Endothelial cell of umbilical vein (primary cell): ENCODE data around the gene LCT. TPM values are rescaled to one million over a fixed set of nuclear protein-coding genes. Genes with fewer than 3 reads are reported as not detected.
A peak's percentile ranks its signal among the peaks of the same experiment; 100 is the strongest.

ENCODE experiments used
- BruUV-seq: library from RNA; stranded (reverse); fragments of 400-500 nt; replicated peaks from 2 replicates; lab custom pipeline; 2021; lab: Mats Ljungman, UMichigan
- CTCF ChIA-PET: fragments of 300-600, 350-600 bp; sonication (Branson Sonifier 250); formaldehyde crosslinking; loops from one replicate; lab custom pipeline; 2021; ENCODE audit warnings: antibody characterized with exemption, inconsistent platforms; lab: Charles Lee
- POLR2A ChIA-PET: fragments of 300-600, 350-600 bp; sonication (Branson Sonifier 250); formaldehyde crosslinking; loops from one replicate; lab custom pipeline; 2021; ENCODE audit warnings: antibody characterized with exemption, inconsistent platforms; lab: Charles Lee
- DNase-seq: peaks from one replicate; pipeline ENCODE4 v3.0.0-alpha.2; 2011; ENCODE audit warnings: low read depth, low spot score
- FAIRE-seq: peaks from 2 replicates; lab custom pipeline; 2011; peaks lifted over from hg19 to GRCh38; lab: Jason Lieb, UNC
- H2AFZ ChIP-seq: 2 replicates; pipeline ENCODE4 v1.6.0; 2012; ENCODE audit warnings: low read depth, low read length, control low read depth, inconsistent platforms
- H3K27ac ChIP-seq: 2 replicates; pipeline ENCODE4 v1.5.1; 2011; ENCODE audit warnings: low read depth, mild to moderate bottlenecking, control low read depth, low read length, moderate library complexity; ENCODE audit not compliant: insufficient read depth
- H3K27me3 ChIP-seq, 2 experiments: 2 replicates each; pipeline versions ENCODE4 v1.6.0 to v1.6.1; 2011; ENCODE audit warnings: low read length in 2 of 2, mixed read lengths in 1 of 2; ENCODE audit not compliant: control insufficient read depth in 2 of 2, insufficient read depth in 2 of 2
- H3K36me3 ChIP-seq, 2 experiments: 2 replicates in 1 of 2; 3 replicates in 1 of 2; pipeline ENCODE4 v1.5.1; 2011; ENCODE audit warnings: low read length in 2 of 2, mild to moderate bottlenecking in 1 of 2, moderate library complexity in 1 of 2; ENCODE audit not compliant: control insufficient read depth in 2 of 2, insufficient read depth in 2 of 2; ENCODE audit errors: extremely low read depth in 1 of 2
- H3K4me1 ChIP-seq: 3 replicates; pipeline ENCODE4 v1.5.1; 2011; ENCODE audit warnings: mild to moderate bottlenecking, low read length; ENCODE audit not compliant: control insufficient read depth, insufficient read depth; ENCODE audit errors: extremely low read depth
- H3K4me2 ChIP-seq: 2 replicates; pipeline ENCODE4 v1.6.1; 2011; ENCODE audit warnings: low read length, control low read depth, mixed read lengths; ENCODE audit not compliant: insufficient read depth
- H3K4me3 ChIP-seq, 3 experiments: fragments of 200-600 bp in 1 of 3; sonication (generic), shearing (Covaris generic) in 1 of 3; replicated peaks in 1 of 3; 2 replicates each; pipeline ENCODE4 v1.5.1; 2011 to 2016; ENCODE audit warnings: control low read depth in 3 of 3, low read length in 3 of 3, mild to moderate bottlenecking in 2 of 3, inconsistent platforms in 1 of 3, low read depth in 1 of 3, moderate library complexity in 1 of 3; ENCODE audit not compliant: insufficient read depth in 1 of 3
- H3K79me2 ChIP-seq: 2 replicates; pipeline ENCODE4 v1.6.0; 2012; ENCODE audit warnings: low read length, inconsistent platforms; ENCODE audit not compliant: control insufficient read depth, insufficient read depth
- H3K9ac ChIP-seq: replicated peaks from 2 replicates; pipeline ENCODE3; 2011; ENCODE audit warnings: low read length, control low read depth; ENCODE audit not compliant: insufficient read depth; ENCODE audit errors: extremely low read depth
- H3K9me1 ChIP-seq: replicated peaks from 3 replicates; pipeline ENCODE4 v1.6.0; 2011; ENCODE audit warnings: mild to moderate bottlenecking, low read length; ENCODE audit not compliant: control insufficient read depth, insufficient read depth; ENCODE audit errors: extremely low read depth
- H3K9me3 ChIP-seq: replicated peaks from 2 replicates; pipeline ENCODE4 v1.5.1; 2012; ENCODE audit warnings: low read length, inconsistent platforms; ENCODE audit not compliant: control insufficient read depth, insufficient read depth
- H4K20me1 ChIP-seq: replicated peaks from 2 replicates; pipeline ENCODE3; 2011; ENCODE audit warnings: mild to moderate bottlenecking, low read length; ENCODE audit not compliant: control insufficient read depth, insufficient read depth; ENCODE audit errors: extremely low read depth
- CTCF ChIP-seq, 2 donors: IDR thresholded peaks; 1 replicate in 1 of 2; 2 replicates in 1 of 2; pipeline ENCODE4 v1.5.1; 2011; ENCODE audit warnings: low read length in 2 of 2, mild to moderate bottlenecking in 2 of 2, moderate library complexity in 2 of 2, control low read depth in 1 of 2, inconsistent platforms in 1 of 2, low read depth in 1 of 2; ENCODE audit not compliant: insufficient read depth in 1 of 2; ENCODE audit errors: extremely low read depth in 1 of 2
- EZH2 ChIP-seq: IDR thresholded peaks from 2 replicates; pipeline ENCODE4 v1.6.1; 2012; ENCODE audit warnings: borderline replicate concordance, low read depth, mild to moderate bottlenecking, moderate library complexity, low read length, inconsistent platforms; ENCODE audit not compliant: severe bottlenecking
- FOS ChIP-seq: IDR thresholded peaks from 2 replicates; pipeline ENCODE4 v1.6.1; 2011; ENCODE audit warnings: mild to moderate bottlenecking, low read length, moderate library complexity, borderline replicate concordance; ENCODE audit not compliant: insufficient read depth
- GATA2 ChIP-seq: IDR thresholded peaks from 2 replicates; pipeline ENCODE4 v1.7.0; 2011; ENCODE audit warnings: low read depth, mild to moderate bottlenecking, moderate library complexity, mixed read lengths, low read length; ENCODE audit not compliant: insufficient read length, insufficient read depth
- JUN ChIP-seq: IDR thresholded peaks from 2 replicates; pipeline ENCODE4 v1.6.1; 2011; ENCODE audit warnings: borderline replicate concordance, low read depth; ENCODE audit not compliant: insufficient read length, insufficient read depth
- MAX ChIP-seq: IDR thresholded peaks from 2 replicates; pipeline ENCODE4 v1.6.1; 2011; ENCODE audit not compliant: insufficient read depth, insufficient read length
- MYC ChIP-seq: IDR thresholded peaks from one replicate; pipeline ENCODE4 v1.6.1; 2011; ENCODE audit warnings: mild to moderate bottlenecking, low read depth, low read length
- POLR2A ChIP-seq: IDR thresholded peaks from 2 replicates; pipeline ENCODE4 v1.6.1; 2012; ENCODE audit warnings: low read depth, mild to moderate bottlenecking, control low read depth, low read length
- POLR2AphosphoS5 ChIP-seq: IDR thresholded peaks from 2 replicates; pipeline ENCODE4 v1.6.1; 2012; ENCODE audit warnings: low read depth, mild to moderate bottlenecking, control low read depth, low read length, moderate library complexity; ENCODE audit not compliant: insufficient read depth
- dilution Hi-C: fragments of 300-500 bp; cut with MboI; formaldehyde crosslinking; loops from one replicate; pipeline ENCODE4 v1.15.0; 2019; ENCODE audit warnings: low sequenced_read_pairs; ENCODE audit not compliant: extremely low pct_ligation_motif_present
- intact Hi-C: fragments of 100-400 bp; cut with micrococcal nuclease; formaldehyde crosslinking; loops from one replicate; pipeline ENCODE4 v1.10.0; 2022
- polyA plus RNA-seq, 4 experiments: library from polyadenylated mRNA; depleted of rRNA in 3 of 4; stranded (reverse) in 3 of 4; unstranded in 1 of 4; fragments of >200 nt; gene quantifications; 2 replicates each; pipeline versions ENCODE4 v1.2.1 to v1.2.3, GENCODE V29; 2011 to 2012; ENCODE audit warnings: missing spikeins in 1 of 4
- total RNA-seq: library from RNA; stranded (reverse); gene quantifications from 2 replicates; pipeline ENCODE4 v1.2.3, GENCODE V29; 2021

Gene LCT
- total and polyA plus RNA-seq, 2 donors (not counting 3 experiments of a cell fraction or from before 2014, with no cell fraction given) = 0.07 TPM; not detected in 1

- dilution Hi-C loops = no loop called here
- intact Hi-C loops = loop anchor here (1.0 to 5.0 kb wide), 4 partner anchors 56 to 823 kb away; partner anchors contain the start of genes CCNT2, MCM6, R3HDM1 and ZRANB3
- H3K9ac ChIP-seq = peak within 1 kb of the TSS; percentile 93
- H3K4me1 ChIP-seq = peaks cover 29% of the 10 kb centered on the region
- peaks cover 50% of the 10 kb centered on the region for H3K79me2 ChIP-seq
- H3K9me1 ChIP-seq = no peaks in the 10 kb centered on the region
- no peaks in the 10 kb centered on the region for H3K9me3 ChIP-seq
- H3K27me3 ChIP-seq = no peaks in the 10 kb centered on the region
- H3K4me2 ChIP-seq = peak within 1 kb of the TSS; percentile 100
- H3K4me3 ChIP-seq = peak within 1 kb of the TSS; percentile 91 to 98 (median 97)
- DNase-seq (peak; percentile 99), FAIRE-seq (peak; percentile 95)
- TF ChIP-seq EZH2 (no peak), FOS (peak; percentile 86), POLR2AphosphoS5 (peak; percentile 79), POLR2A (peak; percentile 79), MYC (peak; percentile 25), CTCF (IDR thresholded peaks at IDR 0.05; ENCODE audit: extremely low read depth in 1 of 2, insufficient read depth in 1 of 2, low read depth in 1 of 2, low read length in 2 of 2) (peak; percentile 63 to 70), MAX (peak; percentile 14), JUN (peak; percentile 86), GATA2 (no peak)
- peak within 1 kb of the TSS; percentile 99 for H2AFZ ChIP-seq
- H3K36me3 ChIP-seq = no peaks in the 10 kb centered on the region
- no TSS peak for BruUV-seq
- POLR2A ChIA-PET = no interaction called here
- peaks cover 5% of the 10 kb centered on the region for H4K20me1 ChIP-seq
- H3K27ac ChIP-seq = peak within 1 kb of the TSS; percentile 84
- CTCF ChIA-PET = interaction anchor here (1.0 to 1.6 kb wide), 5 partner anchors 31 to 753 kb away, joined by 3 to 11 read pairs (median 3); no protein-coding TSS in a partner anchor
Measured at GRCh38 chr2:135741395-135742324, 95.3 kb downstream of the LCT start, which contains the start of gene UBXN4. TSS of gene UBXN4 (plus strand) at chr2:135741855. CDS start at chr2:135741930, 75 bp downstream.
